HG03108 (cell line): Measurements from ENCODE around the gene SPAG9.

Experiments
- ATAC-seq: cut with Tn5 transposase; IDR thresholded peaks from one replicate; pipeline ENCODE4 v1.9.1; 2021; ENCODE audit warnings: moderate library complexity; ENCODE audit not compliant: unreplicated experiment

SPAG9 gene

DNA sequence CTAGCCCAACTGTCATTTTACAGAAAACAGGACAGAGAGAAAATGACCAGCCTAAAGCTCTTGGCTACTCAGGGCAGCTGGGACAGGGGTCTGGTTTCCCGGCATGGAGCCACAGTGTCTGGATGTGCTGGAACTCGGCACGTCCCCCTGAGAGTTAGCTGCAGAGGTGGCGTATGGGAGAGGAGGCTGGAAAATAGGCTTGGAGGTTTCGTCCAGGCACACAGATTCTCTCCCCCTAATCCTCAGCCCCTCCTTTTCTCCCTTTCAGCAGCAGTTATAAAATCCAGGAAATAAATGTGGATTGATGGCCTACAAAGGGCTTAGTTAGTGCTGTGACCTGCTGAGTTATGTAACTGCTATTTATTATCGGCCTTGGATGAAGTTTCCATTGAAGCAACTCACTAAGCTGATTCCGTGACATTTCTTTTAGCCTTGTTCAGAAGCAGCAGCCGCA is 165.0 kb downstream of the SPAG9 start:
- no peak for ATAC-seq

DNA sequence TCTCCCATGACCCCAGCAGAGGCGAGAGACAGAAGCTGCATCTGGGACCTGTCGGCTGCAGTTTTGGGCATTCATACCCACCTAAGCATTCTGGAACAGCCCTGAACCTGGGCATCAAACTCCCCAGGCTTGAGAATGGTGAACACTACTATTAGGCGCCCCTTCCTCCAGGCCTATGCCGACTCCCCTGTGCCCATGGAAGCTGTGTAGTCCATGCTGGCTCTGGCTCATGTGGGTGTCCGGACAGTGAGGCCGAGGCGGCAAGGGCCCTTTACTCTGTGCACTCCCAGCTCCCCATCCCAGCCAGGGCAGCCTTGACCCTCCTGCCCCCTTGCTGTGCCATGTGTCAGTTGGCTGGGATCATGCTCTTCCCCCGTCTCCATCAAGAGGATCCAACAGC is 165.5 kb downstream of the SPAG9 start:
- no peak for ATAC-seq

DNA sequence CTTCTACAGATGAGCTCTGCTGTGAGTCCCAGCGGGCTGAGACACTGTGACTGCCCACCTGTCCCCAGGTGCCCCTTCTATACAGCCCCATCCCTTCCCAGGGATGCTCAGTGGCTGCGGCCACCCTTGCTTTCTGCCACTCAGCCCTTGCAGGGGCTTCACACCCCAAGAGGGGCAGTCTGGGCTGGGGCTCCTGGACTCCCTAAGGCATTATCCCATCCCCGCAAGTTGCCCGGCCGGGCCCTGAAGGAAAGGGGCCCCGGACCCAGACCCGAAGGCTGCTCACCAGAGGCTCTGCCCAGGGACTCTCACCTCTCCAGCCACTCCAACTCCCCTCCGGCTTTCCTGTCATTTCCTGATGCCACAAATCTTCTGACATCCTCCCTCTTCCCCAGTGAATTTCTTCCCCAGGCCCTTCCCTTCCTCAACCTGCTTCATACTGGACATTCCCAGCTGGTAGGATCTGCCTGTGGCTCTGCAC is 166.0 kb downstream of the SPAG9 start:
- no peak for ATAC-seq

DNA sequence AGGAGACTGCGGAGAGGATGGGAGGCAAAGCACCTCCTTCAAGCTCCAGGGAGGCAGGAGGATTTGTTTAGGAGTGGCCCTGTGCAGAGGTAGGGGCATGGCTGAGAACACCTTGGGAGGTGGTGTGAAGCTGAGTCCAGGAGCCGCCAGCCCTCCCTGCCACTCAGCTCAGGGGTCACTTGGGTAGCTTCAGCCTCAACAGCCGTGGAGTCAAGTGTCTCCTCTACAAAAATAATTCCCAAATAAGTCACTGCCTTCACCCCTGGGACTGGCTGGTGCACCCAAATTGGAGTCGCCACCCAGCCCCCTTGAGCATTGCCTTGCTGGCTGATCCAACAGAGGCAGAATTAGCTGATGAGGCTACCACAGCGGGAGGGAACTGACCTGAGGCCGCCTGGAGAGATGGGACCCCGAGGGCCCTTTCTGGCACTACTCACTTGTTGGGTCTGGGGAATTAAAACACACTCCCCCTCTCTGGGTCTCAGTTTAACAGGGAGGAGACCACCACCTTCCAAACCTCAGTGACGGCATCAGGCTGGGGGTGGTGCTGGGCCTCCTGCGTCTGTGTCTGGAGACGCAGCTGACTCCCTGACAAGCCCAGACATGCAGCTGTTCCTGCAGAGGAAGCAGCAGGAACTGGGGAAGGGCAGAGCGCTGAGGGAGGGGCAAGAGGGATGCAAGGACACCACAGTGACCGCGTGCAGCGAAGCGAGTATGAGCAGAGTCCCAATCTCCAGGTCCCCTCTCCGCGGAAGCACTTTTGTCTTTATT is 166.7 kb downstream of the SPAG9 start:
- ATAC-seq = no peak

DNA sequence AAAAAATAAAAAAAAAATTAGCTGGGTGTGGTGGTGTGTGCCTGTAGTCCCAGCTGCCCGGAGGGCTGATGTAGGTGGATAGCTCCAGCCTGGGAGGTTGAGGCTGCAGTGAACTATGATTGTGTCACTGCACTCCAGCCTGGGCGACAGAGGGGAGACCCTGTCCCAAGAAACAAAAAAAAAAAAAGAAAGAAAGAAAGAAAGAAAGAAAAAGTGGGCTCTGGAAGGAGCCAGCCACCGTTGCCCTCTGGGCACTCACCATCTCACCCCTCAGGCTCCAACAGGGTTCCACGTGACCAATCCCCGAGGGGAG is 167.2 kb downstream of the SPAG9 start:
- no peak for ATAC-seq

DNA sequence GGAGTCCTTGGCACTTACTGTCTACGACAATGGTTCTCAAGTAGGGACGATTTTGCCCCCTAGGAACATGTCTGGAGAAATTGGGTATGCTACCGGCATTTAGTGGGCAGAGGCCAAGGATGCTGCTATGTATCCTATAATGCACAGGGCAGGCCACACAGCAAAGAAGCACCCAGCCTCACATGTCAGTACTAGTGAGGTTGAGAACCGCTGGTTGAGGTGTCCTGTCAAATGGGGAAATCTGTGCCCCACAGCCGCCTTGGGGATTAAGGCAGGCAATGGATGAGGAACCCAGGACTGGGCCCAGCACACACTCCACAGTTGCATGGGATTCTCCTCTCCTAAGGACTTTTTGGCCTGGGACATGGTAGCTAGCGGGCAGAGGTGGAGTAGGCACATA is 167.8 kb downstream of the SPAG9 start:
- no peak for ATAC-seq

DNA sequence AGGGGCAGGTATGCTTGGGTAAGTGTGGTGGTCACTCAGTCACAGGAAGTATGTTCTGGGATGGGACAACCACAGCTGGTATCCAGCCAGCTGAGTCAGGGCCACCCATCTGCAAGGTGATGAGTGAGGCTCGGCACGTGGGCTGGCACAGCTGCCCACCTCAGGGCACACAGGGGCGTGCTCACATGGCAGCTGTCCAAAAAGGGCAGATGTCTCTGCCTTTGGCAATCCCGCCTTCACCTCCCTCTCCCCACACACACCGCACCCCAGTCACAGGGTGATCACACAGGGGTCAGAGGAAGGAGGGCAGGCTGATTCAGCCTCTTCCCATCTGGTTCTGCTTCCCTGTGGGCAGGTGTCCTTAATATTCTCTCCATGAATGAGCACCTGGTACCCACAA is 168.7 kb downstream of the SPAG9 start:
- ATAC-seq = no peak

DNA sequence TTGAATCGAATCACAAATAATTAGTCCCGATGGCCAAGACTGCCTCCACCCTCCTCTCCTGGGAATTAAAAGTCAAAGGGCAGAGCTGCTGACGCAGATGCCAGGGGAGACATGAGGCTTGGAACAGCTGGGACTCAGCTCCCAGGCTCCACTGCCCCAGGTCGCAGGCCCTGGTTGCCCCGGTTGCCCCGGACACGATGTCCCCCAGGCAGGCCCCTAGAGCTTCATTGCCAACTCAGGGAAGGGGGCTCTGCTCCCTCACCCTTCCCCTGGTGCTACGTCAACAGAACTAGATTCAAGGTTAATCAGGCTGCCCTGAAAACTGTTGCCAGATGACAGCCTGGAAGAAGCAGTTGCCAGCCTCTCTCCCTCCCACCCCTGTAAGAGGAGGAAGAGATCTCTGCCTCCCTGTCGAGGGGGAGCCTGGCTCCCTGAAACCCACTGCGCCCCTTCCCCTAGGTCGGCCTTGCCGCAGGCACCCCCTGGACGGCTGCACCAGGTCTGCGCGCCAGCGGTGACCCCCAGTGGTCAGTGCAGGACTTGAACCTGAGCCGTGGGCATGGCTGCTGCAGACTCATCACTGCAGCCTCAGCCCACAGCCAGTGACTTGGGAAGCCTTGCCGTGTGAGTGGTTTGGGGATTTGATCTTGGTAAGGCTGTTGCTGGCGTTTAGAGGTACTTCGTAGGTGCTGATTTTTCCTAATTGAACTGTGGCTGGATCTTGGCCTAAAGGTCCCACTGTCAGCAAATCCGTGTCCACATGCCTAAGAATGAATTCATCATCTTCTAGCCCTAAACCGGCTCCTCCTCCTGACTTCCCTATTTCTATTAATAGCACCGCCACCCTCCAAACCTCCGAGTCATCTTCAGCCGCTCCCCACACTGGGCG is 170.4 kb downstream of the SPAG9 start:
- ATAC-seq = peak; percentile 63

DNA sequence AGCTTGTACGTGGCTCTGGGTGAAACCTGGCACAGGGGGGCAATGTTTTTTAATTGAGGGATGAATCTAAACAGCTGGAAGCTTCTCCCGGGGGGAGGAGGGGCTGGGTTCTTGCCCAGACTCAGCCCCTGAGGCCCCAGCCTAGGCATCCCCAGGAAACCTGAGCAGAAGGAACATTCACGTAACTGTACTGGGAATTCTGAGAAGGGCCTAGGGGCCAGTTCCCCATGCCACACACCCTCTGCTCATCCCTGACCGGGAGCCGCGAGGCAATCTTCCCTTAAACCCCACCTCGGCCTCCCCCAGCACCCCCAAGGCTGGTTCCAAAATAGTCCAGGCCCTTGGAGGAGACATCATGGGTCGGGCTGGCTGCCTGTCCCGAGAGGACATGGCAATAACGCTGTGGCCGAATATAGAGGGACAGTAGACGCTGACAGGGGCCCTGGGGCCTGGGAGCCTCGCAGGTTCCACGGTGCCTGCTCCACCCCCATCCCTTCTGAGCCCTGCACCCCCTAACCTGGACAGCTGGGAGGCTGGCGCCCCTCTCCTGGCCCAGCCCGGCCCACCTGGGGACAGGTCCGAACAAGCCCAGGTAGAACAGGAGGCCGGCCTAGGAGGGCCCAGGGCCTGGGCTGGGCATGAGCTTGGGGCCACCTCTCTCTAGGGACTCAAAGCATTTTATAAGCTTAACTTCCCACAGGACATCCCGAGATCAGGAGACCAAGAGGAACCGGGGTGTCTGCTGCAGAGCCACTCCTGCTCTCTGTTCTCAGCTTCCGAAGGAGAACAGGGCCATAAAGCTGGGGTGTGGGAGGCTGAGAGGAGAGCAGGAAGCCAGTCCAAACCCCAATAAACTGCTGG is 171.3 kb downstream of the SPAG9 start:
- ATAC-seq = no peak

DNA sequence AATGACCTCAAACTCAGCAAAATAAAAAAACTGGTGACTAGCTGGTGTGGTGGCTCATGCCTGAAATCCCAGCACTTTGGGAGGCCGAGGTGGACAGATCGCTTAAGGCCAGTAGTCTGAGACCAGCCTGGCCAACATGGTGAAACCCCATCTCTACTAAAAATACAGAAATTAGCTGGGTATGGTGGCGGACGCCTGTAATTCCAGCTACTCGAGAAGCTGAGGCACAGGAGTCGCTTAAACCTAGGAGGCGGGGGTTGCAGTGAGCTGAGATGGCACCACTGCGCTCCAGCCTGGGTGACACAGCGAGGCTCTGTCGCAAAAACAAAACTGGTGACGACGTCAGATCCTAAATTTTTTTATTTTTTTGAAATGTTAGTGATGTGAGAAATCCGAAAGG is 172.0 kb downstream of the SPAG9 start:
- ATAC-seq = no peak

DNA sequence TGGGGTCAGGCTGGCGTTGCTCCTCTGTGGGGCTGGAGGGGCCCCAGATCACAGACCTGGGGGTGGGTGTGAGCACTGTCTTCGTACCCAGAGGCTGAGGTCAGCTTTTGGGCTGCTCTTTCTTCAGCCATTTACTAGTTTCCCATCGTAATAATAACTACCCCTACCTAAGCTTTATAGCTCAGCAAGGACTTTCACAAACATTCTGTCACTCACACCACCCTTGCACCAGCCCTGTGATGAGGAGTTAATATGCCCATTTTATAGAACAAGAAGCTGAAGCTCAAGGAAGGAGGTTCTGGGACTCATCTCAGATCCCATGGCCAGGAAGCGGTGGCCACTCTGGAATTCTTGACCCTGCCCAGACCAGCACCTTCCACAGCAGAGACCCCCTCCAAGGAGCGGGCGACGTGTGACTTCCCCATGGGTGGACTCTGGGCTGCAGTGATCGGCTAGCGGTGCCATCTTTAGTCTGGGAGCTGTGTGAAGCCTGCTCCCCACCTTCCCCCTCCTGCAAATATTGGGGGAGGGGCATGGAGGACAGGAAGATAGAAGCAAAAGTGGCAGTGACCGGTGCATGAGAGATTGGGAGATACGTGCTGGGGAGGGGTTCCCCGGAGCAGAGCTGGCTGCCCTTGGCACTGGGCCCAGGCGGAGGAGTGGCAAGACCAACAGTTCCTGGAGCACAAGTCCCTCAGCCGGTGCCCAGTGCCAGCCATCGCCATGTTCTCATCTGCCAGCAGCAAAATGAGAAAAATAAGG is 172.7 kb downstream of the SPAG9 start:
- ATAC-seq = no peak

DNA sequence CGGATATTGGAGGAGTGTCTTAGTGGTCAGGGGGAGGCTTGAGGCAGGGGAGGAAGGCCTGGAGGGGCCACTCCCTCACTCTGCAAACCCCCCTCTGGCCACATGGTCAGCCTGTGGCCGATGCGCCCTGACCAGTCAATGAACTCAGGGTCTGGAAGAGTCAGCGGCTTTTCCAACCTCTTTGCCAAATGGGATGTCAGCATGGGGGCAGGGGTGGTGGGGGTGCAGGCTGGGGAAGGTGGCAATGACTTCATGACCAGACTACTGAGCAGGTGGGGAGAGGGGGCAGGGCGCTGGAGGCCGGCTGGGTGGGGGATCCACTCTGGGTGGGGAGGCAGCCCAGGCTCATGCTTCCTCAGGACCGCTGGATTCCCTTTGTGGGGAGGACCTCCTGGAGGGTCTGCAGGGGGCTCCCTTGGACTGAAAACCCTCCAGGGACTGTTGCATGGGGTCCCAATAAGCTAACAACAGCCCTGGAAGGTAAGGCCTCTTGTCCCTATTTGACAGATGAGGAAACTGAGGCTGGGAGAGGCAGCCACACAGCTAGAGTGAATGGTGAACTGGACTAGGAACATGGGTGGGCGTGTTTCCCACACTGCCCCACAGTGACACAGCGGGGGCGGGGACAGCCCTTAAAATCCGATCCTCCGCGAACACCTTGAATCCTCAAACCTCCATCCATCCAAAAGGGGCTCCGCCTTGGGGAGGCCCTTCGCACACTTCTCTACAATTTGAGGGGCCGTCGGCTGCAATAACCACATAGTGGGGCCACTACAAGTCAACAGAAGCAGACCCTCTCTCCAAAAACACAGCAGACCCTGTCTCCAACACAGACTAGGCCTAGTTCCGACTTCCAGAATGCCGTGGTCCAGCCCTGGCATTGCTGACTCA is 173.5 kb downstream of the SPAG9 start:
- ATAC-seq = no peak

DNA sequence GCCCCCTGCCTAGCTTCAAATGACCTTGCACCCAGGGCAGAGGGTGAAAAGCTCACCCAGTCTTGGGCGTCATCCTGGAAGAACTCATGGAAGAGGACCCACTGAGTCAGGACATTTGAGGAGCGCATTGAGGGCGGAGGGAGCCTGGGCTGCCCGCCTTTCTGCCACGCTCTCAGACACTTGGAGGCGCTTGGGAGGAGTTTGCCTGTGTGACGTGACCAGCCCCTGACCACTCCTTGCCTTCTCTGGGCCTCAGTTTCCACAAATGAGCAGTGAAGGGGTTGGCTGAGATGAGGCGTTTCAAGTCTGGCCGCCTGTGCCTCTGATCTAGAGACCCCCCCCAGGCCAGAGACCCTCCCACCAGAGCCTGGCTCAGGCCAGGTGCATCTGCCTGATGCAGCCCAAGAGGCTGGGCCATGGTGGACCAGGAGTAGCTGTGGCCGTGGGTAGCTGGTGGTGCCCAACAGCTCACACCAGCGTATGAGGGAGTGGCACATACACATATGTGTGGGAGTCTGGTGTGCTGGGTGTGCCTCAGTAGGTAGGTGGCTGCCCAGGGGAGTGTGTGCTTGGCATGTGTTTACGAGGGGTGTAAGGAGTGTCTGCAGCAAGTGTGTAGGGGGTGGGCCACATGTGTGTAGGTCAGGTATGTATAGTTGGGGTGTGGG is 174.3 kb downstream of the SPAG9 start:
- ATAC-seq = no peak

DNA sequence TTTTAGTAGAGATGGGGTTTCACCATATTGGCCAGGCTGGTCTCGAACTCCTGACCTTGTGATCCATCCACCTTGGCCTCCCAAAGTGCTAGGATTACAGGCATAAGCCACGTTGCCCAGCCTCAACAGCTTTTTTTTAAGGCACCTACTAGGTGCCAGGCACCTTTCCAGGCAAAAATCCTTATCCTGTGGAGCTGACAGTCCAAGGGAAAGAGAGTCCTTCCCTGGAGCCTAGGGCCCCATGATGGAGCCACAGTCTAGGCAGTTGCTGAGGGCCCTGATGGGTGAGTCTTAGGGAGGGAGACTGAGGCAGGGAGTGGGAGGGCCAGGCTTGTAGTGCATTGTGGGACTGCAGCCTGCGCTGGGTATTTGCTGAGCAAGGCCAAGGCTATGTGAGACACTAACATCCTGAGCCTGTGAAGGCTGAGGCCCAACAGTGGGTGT is 174.9 kb downstream of the SPAG9 start:
- ATAC-seq = no peak

DNA sequence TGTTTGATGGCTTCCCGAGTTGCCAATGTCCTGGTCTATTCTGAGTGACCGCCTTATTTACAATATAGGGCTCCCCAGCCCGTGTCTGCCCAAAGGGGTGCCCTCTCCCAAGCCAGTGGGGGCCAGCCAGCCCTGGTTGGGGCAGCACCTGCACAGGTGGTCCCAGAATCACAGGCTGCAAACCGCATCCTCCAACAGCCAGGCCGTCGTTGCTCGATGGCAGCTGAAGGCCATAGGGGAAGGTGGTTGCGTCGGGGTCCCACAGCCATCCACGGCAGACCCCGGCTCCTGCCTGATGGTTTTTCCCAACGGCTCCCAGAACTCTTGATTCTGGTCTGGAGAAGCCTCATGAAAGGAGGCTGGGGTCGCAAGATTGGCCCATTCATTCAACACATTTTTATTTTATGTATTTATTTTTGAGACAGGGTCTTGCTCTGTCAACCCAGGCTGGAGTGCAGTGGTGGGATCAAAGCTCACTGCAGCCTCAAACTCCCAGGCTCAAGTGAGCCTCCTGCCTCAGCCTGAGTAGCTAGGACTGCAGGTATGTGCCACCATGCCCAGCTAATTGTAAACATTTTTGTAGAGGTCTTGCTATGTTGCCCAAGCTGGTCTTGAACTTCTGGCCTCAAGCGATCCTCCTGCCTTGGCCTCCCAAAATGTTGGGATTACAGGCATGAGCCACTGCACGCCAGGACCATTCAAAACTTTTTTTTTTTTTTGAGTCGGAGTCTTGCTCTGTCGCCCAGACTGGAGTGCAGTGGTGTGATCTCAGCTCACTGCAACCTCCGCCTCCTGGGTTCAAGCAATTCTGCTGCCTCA is 175.6 kb downstream of the SPAG9 start:
- ATAC-seq = no peak

DNA sequence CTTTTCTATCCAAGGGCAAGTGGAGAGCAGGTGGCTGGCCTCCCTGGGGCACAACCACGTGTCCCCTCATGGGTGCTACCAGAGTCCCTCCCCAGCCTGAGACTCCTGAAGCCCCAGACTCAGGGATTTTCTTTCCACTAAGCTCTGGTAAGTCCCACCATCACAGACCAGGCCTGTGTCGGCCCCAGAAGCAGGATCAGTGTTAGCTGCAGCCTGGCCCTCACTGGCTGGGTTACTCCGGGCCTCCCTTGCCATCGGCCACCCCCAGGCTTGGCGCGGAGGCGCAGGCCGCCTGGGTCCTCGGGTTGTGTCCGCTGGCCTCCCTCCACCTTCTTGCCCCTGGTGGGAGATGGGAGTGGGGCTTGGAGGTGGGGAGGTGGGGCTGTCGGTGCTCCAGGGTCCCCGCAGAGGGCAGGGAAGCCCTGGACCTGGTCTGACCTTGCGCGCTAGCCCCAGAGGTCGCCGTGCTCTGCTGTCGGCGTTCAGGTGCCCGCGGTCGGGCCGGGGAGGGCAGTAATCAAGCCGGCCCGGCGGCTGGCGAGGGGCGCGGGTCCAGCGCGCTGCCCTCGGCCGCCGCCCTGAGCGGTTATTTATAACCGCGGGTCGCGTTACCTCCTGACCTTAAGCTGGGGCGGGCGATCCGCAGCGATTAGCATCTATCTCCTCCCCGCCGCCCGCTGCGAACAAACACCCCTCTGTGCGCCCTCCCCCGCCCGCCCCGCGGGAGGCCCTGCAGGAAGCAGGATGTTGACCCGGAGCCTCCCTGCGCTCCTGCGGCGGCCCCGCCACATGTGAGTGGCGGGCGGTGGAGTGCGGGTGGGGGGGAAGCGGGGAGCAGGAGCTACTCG is 176.4 kb downstream of the SPAG9 start:
- no peak for ATAC-seq

DNA sequence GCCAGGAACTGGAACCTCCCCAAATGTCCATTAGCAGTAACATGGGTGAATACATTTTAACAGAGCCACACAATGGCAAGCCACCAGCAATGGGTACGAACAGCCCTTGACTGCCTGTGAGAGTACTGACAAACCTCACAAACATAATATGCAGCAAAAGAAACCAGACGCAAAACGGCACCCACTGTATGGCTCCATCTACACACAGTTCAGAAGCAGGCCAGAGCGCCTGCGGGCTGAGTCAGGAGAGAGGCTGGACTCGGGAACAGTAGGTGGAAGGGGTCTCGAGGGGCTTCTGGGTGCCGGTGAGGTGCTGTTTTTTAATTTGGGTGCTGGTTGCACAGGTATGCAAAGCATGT is 177.1 kb downstream of the SPAG9 start:
- ATAC-seq = no peak
